GM10847 (cell line): ENCODE data around the gene WIPF3.

ENCODE experiments used
- POLR2A ChIP-seq: IDR thresholded peaks from 2 replicates; pipeline ENCODE4 v1.6.1; 2011; ENCODE audit not compliant: insufficient read length; ENCODE audit errors: extremely low read depth

WIPF3 gene

DNA sequence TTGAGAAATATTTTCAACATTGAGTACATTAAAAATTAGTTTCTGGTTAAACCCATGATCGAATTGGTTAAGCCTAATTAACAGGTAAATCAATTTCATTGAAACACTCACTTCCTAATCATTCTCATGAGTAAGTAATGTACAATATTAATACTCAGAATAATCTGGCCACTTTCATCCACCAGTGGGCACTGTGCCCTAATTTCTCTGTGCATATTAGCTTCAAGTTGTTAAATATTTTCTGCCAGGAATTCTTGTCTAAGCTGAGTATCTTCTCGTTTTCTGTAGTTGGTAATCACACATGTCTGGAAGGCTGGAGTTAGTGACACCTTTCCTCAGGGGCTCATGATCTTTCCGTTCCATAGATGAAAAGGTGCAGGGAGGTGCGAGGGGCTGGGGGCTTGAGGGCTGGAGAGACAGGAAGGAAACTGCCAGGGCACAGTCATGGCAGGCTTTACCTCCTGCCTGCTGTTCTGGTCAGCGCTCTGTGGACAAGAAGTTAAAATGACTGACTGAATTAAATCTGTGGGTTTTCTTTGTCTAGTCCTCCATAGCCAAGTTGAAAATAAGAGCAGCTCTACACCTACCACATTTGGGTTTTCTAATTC, 71.9 kb downstream of the WIPF3 start:
- no peak for TF ChIP-seq POLR2A

- no peak for TF ChIP-seq POLR2A
Measured at GRCh38 chr7:29879609-29880008, 73.3 kb downstream of the WIPF3 start.

DNA sequence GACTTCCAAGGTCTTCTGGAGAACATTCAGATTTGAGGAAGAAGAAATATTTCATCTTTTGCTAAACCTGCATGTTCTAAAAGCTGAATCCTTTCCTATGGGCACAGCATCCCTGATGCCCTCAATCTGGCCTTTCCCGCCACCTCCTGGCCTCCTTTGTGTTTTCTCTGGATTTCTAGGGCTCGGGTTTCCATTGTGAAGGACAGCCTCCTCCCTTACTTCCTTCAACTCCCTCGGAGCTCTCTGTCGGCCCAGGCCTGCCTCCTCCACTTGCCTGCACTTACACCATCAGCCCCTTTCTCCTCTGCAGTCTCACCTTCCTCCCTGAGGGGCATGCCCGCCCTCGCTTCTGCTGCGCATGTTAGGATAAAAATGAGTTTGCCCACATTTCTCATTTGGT, 75.4 kb downstream of the WIPF3 start:
- no peak for TF ChIP-seq POLR2A

- TF ChIP-seq POLR2A: no peak
Measured at GRCh38 chr7:29882481-29882880, 76.2 kb downstream of the WIPF3 start.

GRCh38 chr7:29883462-29884398, 77.4 kb downstream of the WIPF3 start:
- TF ChIP-seq POLR2A: no peak

DNA sequence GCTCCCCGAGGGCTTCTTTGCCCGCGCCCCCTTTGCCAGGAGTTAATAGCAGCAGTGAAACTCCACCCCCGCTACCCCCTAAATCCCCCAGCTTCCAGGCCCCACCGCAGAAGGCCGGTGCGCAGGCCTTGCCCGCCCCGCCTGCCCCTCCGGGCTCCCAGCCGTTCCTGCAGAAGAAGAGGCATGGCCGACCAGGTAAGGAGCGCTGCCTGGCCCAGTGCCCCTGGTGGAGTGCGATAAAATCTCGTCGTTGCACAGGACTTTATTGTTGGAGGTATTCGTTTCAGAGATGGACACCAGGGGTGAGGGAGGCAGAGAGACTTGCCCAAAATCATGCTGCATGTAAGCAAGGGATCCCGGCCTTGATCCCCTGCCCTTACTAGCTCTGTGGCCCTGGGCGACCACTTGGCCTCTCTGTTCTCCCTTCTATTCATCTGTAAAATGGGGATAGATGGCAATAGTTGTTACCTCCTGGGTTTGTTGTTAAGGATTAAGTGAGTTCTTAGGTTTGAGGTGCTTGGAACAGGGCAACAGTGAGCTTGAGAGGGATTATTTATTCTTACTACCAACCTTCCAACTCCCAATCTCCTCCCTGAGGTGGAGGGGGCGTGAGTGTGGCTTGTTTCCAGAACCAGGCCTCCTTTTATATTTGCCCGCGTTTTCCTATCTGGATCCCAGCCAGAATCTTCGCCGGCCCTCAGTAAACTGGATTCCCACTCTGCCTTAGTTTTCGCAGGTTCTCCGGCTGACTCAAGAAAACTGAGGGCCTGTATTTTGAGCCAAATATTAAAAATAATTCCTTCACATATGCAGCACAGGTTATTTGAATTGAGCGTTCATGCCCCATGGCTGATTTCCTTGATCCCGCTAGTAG, 78.3 kb downstream of the WIPF3 start:
- no peak for TF ChIP-seq POLR2A

GRCh38 chr7:29885626-29886025, 79.3 kb downstream of the WIPF3 start:
- no peak for TF ChIP-seq POLR2A

DNA sequence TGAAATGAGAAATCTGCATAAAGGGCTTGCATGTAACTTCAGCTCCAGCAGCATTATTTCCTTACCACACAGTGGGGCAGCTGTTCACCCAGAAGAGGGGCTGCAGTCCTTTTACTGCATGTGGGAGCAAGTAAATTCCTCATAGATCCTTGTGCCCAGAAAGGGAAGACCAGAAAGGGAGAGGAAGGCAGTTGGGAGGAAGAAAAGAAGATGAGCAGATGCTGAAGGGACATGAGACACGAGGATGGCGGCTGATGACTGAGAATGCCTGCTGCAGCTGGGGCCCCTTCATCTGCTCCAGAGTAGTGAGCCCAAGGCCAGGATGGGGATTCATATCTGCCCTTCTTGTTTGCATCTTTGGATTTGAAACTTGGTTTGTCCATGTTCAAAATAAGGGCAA, 80.5 kb downstream of the WIPF3 start:
- TF ChIP-seq POLR2A: no peak

- no peak for TF ChIP-seq POLR2A
Measured at GRCh38 chr7:29888006-29888405, 81.7 kb downstream of the WIPF3 start.

GRCh38 chr7:29889288-29889687, 83.0 kb downstream of the WIPF3 start:
- TF ChIP-seq POLR2A: no peak

DNA sequence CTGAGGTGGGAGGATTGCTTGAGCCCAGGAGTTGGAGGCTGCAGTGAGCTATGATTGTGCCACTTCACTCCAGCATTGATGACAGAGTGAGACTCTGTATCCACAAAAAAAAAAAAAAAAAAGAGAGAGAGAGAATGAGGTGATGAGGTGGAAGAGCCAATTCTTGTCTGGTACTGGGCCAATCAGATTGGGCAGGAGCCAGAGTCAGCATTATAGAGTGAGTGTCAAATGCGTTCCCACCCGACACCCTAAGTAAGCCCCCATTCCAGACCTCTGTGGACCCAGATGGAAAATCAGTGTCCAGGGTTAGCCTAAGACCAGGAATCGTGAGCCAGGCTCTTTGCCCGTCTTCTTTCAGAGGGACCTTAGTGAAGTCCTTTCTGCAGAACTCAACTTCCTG, 83.9 kb downstream of the WIPF3 start:
- TF ChIP-seq POLR2A: no peak

DNA sequence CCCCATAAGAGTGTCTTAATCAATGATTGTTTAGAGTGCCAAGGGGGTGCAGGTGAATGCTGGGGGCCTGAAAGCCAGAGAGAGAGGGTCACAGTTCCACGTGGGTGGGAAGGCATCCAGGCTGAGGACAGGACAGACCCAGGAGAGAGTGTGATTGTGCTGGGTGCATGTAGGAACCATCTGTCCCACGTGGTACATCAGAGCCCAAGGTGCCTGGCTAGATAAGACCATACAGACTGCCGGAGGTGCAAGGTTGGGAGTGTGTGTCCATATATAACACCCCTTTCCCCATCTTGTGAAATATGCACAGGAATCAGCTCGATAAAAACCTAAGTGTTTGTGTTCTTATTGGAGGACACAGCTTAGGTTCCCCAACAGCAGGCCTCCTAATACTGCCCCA, 85.5 kb downstream of the WIPF3 start:
- no peak for TF ChIP-seq POLR2A

DNA sequence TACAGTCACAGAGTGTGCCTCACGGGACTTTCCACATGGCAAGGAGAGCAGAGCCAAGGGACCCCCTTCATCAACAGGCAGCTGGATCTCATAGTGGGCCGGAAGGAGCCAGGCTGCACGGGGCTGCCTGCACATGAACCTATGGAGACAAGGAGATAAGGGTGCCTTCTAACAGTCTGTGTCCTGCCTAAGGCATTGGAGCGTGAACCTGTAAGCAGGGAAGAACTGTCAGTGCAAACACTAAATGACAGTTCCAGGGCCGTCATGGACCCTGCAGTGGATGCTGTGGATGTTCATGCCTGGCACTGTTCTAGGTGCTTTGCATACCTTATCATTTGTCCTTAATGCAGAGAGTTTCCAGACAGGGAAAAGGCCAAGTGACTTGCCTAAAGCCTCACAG, 85.9 kb downstream of the WIPF3 start:
- no peak for TF ChIP-seq POLR2A

DNA sequence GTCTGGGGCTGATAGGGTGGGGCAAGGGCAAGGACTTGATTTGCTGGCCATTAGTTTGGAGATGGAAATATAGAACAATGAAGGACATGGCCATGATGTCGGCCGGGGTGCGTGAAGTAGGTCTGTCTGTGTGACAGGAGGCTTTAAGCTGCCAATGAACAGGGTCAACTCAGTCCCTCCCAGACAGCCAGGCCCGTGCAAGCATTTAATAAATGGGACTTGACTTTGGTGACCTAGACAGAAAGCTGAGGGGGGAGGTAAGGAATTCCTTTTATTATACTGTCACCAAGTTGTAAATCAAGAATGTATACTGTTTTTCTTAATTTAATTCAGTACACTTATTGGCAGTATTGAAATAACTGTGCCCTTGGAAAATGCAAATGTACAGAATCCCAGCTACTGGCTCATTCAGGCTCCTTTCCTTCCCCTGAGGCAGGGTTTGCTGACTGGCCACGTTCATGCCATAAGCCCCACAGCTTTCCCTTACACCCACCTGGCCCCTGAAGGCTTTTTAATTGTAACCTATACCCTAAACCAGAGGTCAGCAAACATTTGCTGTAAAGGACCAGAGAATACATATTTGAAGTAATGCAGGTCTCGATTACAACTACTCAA, 87.2 kb downstream of the WIPF3 start:
- no peak for TF ChIP-seq POLR2A

- no peak for TF ChIP-seq POLR2A
Measured at GRCh38 chr7:29894256-29894655, 87.9 kb downstream of the WIPF3 start.
